HAP-1 (cell line): ENCODE results near the gene ALS2CL.
A peak's percentile ranks its signal among the peaks of the same experiment; 100 is the strongest.

ENCODE experiments used
- DNase-seq, 2 experiments: peaks; one replicate each; pipeline ENCODE4 v3.0.0-alpha.2; 2016 to 2020; ENCODE audit warnings: low spot score in 2 of 2
- H3K27me3 ChIP-seq: fragments of 250-450 bp; sonication (Bioruptor Pico); 2 replicates; pipeline ENCODE4 v1.5.1; 2020; ENCODE audit warnings: low read depth, mild to moderate bottlenecking, moderate library complexity
- H3K36me3 ChIP-seq: fragments of 250-450 bp; sonication (Bioruptor Pico); replicated peaks from 2 replicates; pipeline ENCODE4 v1.5.1; 2020; ENCODE audit warnings: mild to moderate bottlenecking
- H3K4me1 ChIP-seq: fragments of 250-450 bp; sonication (Bioruptor Pico); 2 replicates; pipeline ENCODE4 v1.5.1; 2020; ENCODE audit warnings: mild to moderate bottlenecking
- H3K4me3 ChIP-seq: fragments of 250-450 bp; sonication (Bioruptor Pico); 2 replicates; pipeline ENCODE4 v1.5.1; 2020; ENCODE audit warnings: mild to moderate bottlenecking, moderate library complexity
- H3K9me3 ChIP-seq: fragments of 250-450 bp; sonication (Bioruptor Pico); 2 replicates; pipeline ENCODE4 v1.5.1; 2020; ENCODE audit warnings: mild to moderate bottlenecking, moderate library complexity
- in situ Hi-C: fragments of 300-500 bp; cut with MboI; formaldehyde crosslinking; loops from 3 replicates; pipeline ENCODE4 v1.14.3; 2020; ENCODE audit warnings: low sequenced_read_pairs, inconsistent platforms, mixed read lengths

ALS2CL gene

GRCh38 chr3:46693892-46694226 is 380 bp upstream of the ALS2CL start:
- no peaks in the 10 kb centered on the region for H3K36me3 ChIP-seq
- H3K9me3 ChIP-seq: no peaks in the 10 kb centered on the region
- DNase-seq: no peak
- H3K27me3 ChIP-seq: no peaks in the 10 kb centered on the region
- peak overlapping the region; percentile 51 for H3K4me3 ChIP-seq
- in situ Hi-C loops: no loop called here
- peaks cover 12% of the 10 kb centered on the region; the same call in 1 of the 2 replicates for H3K4me1 ChIP-seq

GRCh38 chr3:46692566-46692990 is 901 bp downstream of the ALS2CL start:
- Histone ChIP-seq H3K9me3 (no peaks in the 10 kb centered on the region), H3K4me3 (peak overlapping the region; percentile 51), H3K27me3 (no peaks in the 10 kb centered on the region), H3K4me1 (peaks cover 12% of the 10 kb centered on the region; the same call in 1 of the 2 replicates), H3K36me3 (no peaks in the 10 kb centered on the region)
- in situ Hi-C loops: no loop called here
- no peak for DNase-seq

- in situ Hi-C loops: no loop called here
- no peak for DNase-seq
- Histone ChIP-seq H3K4me3 (no peak overlapping the region), H3K4me1 (peaks cover 12% of the 10 kb centered on the region; the same call in 1 of the 2 replicates), H3K36me3 (no peaks in the 10 kb centered on the region), H3K27me3 (no peaks in the 10 kb centered on the region), H3K9me3 (no peaks in the 10 kb centered on the region)
These were observed 2.7 kb downstream of the ALS2CL start for GRCh38 chr3:46690798-46691197.

- Histone ChIP-seq H3K36me3 (no peaks in the 10 kb centered on the region), H3K4me3 (no peak overlapping the region), H3K9me3 (no peaks in the 10 kb centered on the region), H3K4me1 (no peaks in the 10 kb centered on the region), H3K27me3 (no peaks in the 10 kb centered on the region)
- no peak for DNase-seq
- in situ Hi-C loops: no loop called here
These were observed 8.0 kb downstream of the ALS2CL start for GRCh38 chr3:46685446-46685845.

DNA sequence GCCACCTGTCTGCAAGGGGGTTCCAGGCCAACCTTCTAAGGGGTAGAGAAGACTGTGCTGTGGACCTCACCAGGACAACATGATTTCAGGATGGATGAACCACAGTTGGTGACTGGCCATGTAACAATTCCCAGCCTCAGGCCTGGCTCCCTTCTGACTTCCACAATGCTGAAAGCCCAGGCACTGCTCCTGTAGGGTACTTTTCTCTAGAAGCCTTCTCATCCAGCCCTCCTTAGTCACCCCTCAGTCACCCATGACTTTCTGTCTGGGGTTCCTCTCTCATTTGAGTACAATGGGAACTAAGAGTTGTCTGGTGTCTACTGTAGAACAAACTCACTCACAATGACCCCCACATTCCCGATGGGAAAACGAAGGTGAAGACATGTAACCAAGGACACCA is 8.6 kb downstream of the ALS2CL start:
- Histone ChIP-seq H3K4me3 (no peak overlapping the region), H3K27me3 (no peaks in the 10 kb centered on the region), H3K36me3 (no peaks in the 10 kb centered on the region), H3K4me1 (no peaks in the 10 kb centered on the region), H3K9me3 (no peaks in the 10 kb centered on the region)
- no peak for DNase-seq
- in situ Hi-C loops: no loop called here

DNA sequence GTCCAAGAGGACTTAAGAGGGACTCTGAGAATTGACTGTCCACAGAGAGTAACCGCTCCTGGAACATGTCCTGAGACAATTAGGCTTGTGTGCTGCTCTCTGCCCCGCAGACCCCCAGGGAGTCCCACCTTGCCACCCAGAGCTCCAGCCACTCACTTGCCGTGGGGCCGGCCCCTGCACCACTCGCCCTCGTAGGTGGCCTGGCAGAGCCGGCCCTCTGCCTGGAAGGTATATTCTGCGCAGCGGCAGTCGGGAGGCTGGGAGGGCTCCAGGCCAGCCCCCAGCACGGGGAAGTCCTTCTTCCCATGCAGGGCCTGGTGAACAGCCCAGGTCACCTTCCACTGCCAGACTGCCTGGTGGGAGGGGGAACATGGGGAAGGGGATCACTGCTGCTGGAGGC is 10.5 kb downstream of the ALS2CL start:
- Histone ChIP-seq H3K36me3 (no peaks in the 10 kb centered on the region), H3K4me3 (no peak overlapping the region), H3K9me3 (no peaks in the 10 kb centered on the region), H3K27me3 (no peaks in the 10 kb centered on the region), H3K4me1 (no peaks in the 10 kb centered on the region)
- no peak for DNase-seq
- in situ Hi-C loops: no loop called here

DNA sequence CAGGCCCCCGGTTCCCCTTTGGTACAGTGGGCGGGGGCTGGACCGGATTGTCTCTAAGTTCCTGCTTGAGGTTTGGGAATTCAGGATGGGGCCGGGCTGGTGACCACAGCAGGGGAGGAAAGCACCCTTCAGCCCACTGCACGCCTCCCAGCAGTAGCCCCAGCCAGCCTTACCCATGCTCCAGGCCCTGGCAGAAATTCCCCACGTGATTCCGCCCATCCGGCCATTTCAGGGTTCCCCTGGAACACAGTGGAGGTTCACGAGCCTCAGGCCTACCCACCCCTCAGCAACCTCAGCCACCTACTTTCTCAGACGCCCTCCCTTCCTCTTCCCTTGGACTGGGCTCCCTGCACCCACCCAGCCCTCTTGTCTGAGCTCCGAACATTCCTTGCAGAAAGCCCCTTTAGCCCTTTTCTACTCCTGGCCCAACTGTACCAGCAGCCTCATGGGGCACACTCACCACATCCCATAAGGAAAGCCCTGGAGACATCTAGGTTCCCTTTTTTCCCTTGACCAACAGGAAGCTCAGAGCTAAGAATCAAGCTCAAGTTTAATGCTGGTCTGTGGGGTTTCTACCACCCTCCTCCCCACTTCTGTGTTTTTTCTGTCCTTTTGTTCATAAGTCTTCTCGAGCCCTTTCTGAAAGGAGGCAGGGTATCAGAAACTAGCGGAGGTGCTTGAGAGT is 11.5 kb downstream of the ALS2CL start:
- H3K9me3 ChIP-seq: no peaks in the 10 kb centered on the region
- H3K4me3 ChIP-seq: no peak overlapping the region
- in situ Hi-C loops: no loop called here
- DNase-seq: no peak
- no peaks in the 10 kb centered on the region for H3K4me1 ChIP-seq
- no peaks in the 10 kb centered on the region for H3K27me3 ChIP-seq
- no peaks in the 10 kb centered on the region for H3K36me3 ChIP-seq

DNA sequence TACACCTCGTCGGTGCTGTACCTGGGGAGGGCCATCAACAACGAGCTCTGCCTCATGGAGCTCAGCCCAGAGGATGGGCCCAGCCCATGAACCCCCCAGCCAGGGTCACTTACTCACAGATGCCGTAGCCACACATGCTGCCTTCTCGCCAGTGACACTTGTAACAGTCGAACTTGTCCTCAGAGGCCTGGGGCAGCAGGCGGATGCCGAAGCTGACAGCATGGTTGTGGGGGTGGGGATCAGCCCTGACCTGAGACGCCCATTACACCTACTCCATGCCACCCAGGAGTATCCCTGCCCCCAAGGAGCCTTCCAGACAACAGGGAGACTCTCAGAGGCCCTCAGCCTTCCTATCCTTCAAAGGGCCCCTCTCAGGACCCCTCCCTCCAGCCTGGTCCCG is 12.1 kb downstream of the ALS2CL start:
- H3K36me3 ChIP-seq: no peaks in the 10 kb centered on the region
- H3K4me1 ChIP-seq: no peaks in the 10 kb centered on the region
- no peaks in the 10 kb centered on the region for H3K9me3 ChIP-seq
- in situ Hi-C loops: no loop called here
- no peak overlapping the region for H3K4me3 ChIP-seq
- DNase-seq: no peak
- H3K27me3 ChIP-seq: no peaks in the 10 kb centered on the region

DNA sequence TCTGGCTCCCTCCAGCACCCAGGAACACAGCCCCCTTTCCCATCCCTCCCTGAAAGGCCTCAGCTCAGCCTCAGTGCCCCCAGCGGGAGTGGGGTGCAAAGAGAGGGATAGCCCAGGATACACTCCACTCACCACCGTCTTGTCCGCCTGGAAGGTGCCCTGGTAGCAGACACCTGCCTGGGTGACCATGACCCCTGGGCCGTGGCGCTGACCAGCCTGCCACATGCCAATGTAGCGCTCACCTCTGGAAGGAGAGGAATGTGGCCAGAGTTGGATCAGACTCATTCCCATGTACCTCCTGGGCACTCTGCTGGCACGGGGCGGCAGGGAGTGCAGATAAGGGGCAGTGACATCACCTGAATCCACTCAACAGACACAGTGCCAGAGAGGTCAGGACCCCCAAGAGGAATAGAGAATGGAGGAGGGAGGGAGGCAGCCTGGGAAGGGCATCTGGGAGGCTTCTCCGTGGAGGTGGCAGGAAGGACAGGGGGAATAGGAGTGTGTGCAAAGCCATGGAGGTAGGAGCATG is 13.1 kb downstream of the ALS2CL start:
- no peak for DNase-seq
- no peaks in the 10 kb centered on the region for H3K36me3 ChIP-seq
- no peaks in the 10 kb centered on the region for H3K4me1 ChIP-seq
- H3K27me3 ChIP-seq: no peaks in the 10 kb centered on the region
- in situ Hi-C loops: no loop called here
- H3K9me3 ChIP-seq: no peaks in the 10 kb centered on the region
- no peak overlapping the region for H3K4me3 ChIP-seq

DNA sequence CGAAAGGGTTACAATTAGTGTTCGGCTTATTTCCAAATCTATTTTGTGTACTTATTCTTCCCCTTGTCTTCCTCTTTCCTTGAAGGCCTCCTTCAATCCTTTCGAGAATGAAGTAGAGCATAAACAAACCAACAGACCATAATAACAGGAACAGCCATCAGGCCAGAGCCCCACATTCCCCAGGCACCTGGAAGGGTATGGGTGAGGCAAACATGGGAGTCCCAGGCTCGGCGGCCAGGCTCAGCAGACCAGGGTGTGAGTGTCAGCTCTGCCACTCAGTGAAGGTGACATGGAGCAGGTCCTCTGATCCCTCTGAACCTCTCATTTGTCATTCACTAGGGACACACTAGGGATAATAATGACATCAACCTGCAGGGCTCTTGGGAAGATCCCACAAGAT is 13.8 kb downstream of the ALS2CL start:
- H3K9me3 ChIP-seq: no peaks in the 10 kb centered on the region
- in situ Hi-C loops: no loop called here
- H3K36me3 ChIP-seq: no peaks in the 10 kb centered on the region
- DNase-seq: no peak
- no peaks in the 10 kb centered on the region for H3K4me1 ChIP-seq
- H3K4me3 ChIP-seq: no peak overlapping the region
- no peaks in the 10 kb centered on the region for H3K27me3 ChIP-seq

GRCh38 chr3:46678280-46678679 is 15.2 kb downstream of the ALS2CL start:
- in situ Hi-C loops: no loop called here
- no peaks in the 10 kb centered on the region for H3K36me3 ChIP-seq
- no peak overlapping the region for H3K4me3 ChIP-seq
- no peaks in the 10 kb centered on the region for H3K27me3 ChIP-seq
- no peaks in the 10 kb centered on the region for H3K9me3 ChIP-seq
- no peak for DNase-seq
- no peaks in the 10 kb centered on the region for H3K4me1 ChIP-seq

DNA sequence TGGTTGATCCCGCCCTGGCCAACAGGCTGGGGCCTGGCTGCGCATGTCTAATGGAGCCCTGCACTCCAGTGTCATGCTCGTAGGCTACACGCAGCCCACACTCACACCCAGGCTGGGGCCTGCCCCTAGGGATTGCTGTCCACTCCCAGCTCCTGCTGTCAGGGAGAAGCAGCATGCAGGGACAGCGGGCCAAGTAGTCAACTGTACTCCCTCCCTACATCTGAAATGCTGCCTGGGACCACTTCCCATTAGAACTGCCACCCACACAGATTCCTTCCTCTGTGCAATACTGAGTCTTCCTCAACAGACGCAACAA is 16.1 kb downstream of the ALS2CL start:
- DNase-seq: no peak
- Histone ChIP-seq H3K4me3 (no peak overlapping the region), H3K27me3 (no peaks in the 10 kb centered on the region), H3K4me1 (no peaks in the 10 kb centered on the region), H3K9me3 (no peaks in the 10 kb centered on the region), H3K36me3 (no peaks in the 10 kb centered on the region)
- in situ Hi-C loops: no loop called here

- H3K4me1 ChIP-seq: no peaks in the 10 kb centered on the region
- DNase-seq: no peak
- H3K9me3 ChIP-seq: no peaks in the 10 kb centered on the region
- no peak overlapping the region for H3K4me3 ChIP-seq
- no peaks in the 10 kb centered on the region for H3K36me3 ChIP-seq
- H3K27me3 ChIP-seq: no peaks in the 10 kb centered on the region
- in situ Hi-C loops: no loop called here
These were observed 16.7 kb downstream of the ALS2CL start for GRCh38 chr3:46676601-46677410.

- H3K9me3 ChIP-seq: no peaks in the 10 kb centered on the region
- H3K4me3 ChIP-seq: no peak overlapping the region
- H3K4me1 ChIP-seq: no peaks in the 10 kb centered on the region
- DNase-seq: no peak
- H3K36me3 ChIP-seq: no peaks in the 10 kb centered on the region
- in situ Hi-C loops: no loop called here
- no peaks in the 10 kb centered on the region for H3K27me3 ChIP-seq
These were observed 17.5 kb downstream of the ALS2CL start for GRCh38 chr3:46675843-46676567.
